ENCODE data around the gene MAGT1.

GRCh38 chrX:77935886-77936285, 40.7 kb upstream of the MAGT1 start:
- TF ChIP-seq CTCF (IDR thresholded peaks at IDR 0.05 in 4 of 5, conservative IDR thresholded peaks at IDR 0.05 in 1 of 5) (no peak), POLR2A (IDR thresholded peaks at IDR 0.05) (no peak)

Measured in gastrocnemius medialis (tissue), 4 donors.